T-helper 2 cell (primary cell): Measurements from ENCODE around the gene HAUS1.
A peak's percentile ranks its signal among the peaks of the same experiment; 100 is the strongest.
"Not testable (repeated sequence)": the region's sequence is repeated elsewhere in the genome, so short reads cannot be mapped to it uniquely, and the experiment has no call there.

ENCODE experiments used
- DNase-seq, 5 experiments: peaks; one replicate each; pipeline versions ENCODE4 v3.0.0 to v3.0.0-alpha.2; 2012 to 2022

The HAUS1 gene

DNA sequence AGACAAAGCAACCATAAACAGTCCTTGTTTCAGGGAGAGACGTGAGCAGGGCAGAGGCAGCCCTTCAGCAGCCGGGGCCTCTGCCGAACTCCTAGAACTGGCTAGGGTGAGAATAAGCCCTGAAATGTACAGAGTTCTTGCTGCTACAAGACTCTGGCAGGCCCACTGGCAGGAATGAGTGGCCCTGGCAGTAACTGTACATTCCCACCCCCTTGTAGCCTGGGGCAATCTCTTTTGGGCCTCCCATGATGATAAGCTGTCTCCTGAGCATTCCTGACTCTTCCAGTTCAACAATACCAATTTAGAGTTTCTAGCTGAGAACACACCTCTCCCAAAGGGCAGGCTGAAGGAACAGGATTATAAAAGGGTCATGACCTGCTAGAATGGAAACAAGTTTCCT, 54.3 kb downstream of the HAUS1 start:
- no peak for DNase-seq

DNA sequence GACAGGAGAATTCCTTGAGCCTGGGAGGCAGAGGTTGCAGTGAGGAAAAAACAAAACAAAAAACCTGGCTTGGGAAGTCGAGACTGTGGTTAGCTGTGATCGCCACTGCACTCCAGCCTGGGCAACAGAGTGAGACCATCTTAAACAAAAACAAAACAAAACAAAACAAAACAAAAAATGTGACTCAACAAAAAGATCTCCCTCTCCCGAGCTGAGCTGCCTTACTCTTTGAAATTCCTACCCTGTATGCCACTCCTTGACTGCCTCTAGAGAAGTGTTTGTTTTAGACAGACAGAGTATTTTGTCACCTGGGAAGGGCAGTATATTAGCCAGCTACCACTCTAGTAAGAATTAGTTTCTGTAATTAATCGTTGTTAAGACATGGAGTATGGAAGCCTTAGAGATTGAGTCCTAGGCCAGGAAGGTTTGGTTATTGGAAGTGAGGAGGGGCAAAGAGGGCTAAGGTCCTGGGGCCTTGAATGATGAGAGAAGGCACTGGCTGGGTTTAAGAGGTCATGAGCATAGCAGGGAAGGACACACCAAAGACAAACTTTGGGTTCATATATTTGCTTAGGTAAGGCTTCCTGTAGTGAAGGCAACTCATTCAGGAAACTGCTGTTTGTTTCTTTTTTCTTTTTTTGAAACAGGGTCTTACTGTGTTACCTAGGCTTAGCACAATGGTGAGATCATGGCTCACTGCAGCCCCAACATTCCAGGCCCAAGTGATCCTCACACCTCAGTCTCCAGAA, 56.0 kb downstream of the HAUS1 start:
- no peak for DNase-seq

DNA sequence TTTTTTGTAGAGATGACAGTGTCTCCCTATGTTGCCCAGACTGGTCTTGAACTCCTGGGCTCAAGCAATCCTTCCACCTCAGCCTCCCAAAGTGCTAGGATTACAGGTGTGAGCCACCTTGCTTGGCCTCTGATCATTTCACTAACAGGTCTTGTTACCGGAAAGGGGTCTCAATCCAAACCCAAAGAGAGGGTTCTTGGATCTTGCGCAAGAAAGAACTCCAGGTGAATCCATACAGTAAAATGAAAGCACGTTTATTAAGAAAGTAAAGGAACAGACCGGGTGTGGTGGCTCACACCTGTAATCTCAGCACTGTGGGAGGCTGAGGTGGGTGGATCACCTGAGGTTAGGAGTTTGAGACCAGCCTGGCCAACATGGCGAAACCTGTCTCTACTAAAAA, 56.7 kb downstream of the HAUS1 start:
- not testable (repeated sequence) for DNase-seq

DNA sequence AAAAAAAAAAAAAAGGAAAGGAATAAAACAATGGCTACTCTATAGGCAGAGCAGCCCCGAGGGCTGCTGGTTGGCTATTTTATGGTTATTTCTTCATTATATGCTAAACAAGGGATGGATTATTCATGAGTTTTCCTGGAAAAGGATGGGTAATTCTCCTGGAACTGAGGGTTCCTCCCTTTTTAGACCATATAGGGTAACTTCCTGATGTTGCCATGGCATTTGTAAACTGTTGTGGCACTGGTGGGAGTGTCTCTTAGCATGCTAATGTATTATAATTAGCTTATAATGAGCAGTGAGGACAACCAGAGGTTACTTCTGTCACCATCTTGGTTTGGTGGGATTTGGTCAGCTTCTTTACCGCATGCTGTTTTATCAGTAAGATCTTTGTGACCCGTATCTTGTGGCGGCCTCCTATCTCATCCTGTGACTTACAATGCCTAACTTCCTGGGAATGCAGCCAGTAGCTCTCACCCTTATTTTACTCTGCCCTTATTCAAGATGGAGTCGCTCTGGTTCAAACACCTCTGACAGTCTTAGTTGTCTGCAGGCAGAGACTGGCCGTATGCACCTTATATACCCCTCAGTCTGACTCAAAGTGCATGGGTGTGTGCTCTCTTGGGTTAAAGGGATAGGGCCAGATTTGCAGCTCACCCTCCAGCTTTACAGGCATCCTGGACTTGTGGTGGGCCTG, 57.7 kb downstream of the HAUS1 start:
- DNase-seq, result no peak

DNA sequence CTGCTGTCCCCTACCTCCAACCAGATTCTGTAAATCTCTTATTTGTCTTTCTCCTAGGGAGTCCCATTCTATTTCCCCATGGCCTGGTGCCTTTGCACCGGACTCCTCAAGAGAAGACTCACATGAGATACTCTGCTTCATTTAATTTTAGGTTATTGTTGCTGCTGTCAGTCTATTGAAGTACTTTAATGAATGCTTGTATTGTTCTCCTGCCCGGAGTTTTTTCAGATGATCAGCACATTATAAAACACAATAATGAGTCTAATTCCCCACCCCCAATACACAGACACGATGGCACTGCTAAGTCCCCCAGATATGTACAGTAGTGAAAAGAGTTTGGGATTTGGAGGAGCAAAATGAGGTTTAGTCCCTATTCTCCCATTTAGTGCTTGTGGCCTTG, 58.9 kb downstream of the HAUS1 start:
- no peak for DNase-seq

DNA sequence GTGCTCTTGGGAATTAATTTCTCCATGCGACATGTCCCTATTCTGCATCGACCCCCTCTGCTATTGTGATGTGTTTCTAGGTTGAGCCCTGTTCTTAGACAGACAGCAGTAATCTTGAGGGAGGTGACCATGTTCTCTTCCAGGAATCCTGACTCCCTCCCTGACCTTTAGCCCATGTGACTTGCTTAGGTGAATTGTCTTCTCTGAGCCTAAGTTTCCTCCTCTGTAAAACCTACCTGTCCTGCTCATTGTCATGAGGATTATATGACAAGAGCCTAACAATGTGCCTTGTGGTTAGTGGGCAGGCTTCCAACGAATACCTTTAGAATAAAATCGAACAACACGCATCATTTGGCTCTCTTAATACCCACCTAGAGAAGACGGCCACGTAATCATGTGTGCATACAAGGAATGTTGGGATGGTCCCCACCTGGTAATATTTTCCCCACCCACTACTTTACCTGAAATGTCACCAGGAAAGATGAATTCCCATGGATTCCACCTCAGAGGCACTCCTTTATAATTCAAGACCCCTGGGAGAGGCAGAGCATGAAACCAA, 59.8 kb downstream of the HAUS1 start:
- no peak for DNase-seq

DNA sequence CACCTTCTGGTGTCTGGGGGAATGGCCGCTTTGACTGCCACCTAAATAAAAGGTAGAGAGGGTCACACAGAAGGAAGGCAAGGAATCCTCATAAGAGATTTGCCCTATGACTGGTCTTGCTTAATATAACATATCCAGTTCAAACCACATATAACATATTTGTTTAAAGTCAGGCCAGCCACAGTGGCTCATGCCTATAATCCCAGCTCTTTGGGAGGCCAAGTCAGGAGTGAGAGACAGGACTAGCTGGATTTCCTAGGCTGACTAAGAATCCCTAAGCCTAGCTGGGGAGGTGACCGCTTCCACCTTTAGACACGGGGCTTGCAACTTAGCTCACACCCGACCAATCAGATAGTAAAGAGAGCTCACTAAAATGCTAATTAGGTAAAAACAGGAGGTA, 60.3 kb downstream of the HAUS1 start:
- not testable (repeated sequence) for DNase-seq

DNA sequence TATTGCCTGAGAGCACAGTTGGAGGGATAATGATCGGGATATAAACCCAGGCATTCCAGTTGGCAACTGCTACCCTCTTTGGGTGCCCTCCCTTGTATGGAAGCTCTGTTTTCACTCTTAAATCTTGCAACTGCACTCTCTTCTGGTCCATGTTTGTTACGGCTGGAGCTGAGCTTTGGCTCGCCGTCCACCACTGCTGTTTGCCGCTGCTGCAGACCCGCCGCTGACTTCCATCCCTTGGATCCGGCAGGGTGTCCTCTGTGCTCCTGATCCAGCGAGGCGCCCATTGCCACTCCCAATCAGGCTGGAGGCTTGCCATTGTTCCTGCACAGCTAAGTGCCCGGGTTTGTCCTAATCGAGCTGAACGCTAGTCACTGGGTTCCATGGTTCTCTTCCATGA, 60.7 kb downstream of the HAUS1 start:
- no peak for DNase-seq

DNA sequence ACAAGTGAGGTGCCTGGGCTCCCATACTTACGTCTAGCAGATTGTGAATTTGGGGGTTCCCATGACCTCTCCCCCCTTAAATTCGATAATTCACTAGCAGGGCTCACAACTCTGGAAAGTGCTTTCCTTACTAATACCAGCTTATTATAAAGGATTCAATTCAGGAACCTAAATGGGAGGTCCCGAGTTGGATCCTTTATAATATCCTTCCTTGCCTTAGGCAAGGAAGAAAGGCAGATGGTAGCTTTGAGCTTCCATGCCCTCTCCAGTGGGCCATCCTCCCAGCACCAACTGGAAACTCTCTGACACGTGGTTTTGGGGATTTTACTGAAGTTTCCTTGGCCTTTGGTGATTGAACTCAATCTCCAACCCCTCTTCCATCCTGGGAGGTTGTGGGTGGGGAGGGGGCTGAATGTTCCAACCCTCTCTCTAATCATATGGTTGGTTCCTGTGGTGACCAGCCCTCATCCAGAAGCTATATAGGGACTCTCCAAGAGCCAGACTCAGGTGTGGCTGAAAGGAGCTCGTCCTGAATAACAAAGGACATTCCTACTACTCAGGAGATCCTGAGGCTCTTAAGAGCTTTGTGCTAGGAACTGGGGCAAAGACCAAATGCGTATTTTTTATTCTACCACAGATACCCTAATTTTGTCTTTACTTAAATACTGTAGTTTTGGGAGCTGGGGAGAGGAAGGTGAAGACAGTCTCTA, 62.2 kb downstream of the HAUS1 start:
- no peak for DNase-seq

DNA sequence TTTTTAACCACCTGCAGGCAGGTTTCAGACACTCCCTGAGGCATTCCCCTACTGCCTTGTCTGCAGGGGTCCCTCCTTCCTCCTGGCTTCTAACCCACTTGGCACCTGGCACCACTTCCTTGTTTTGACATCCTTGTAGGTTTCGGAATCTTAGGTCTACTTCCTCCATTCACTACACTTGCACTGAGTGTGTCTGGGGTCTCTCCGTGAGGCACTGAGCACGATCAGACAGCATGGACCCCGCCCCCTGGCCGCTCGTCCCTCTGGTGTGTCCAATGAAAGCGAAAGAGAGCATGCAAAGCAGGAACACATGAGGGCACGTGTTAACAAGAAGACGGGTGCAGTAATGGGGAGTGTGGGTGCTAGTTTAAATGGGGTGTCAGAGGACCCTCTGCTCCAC, 63.8 kb downstream of the HAUS1 start:
- peak in 1 of 5 experiments; percentile 45 for DNase-seq

DNA sequence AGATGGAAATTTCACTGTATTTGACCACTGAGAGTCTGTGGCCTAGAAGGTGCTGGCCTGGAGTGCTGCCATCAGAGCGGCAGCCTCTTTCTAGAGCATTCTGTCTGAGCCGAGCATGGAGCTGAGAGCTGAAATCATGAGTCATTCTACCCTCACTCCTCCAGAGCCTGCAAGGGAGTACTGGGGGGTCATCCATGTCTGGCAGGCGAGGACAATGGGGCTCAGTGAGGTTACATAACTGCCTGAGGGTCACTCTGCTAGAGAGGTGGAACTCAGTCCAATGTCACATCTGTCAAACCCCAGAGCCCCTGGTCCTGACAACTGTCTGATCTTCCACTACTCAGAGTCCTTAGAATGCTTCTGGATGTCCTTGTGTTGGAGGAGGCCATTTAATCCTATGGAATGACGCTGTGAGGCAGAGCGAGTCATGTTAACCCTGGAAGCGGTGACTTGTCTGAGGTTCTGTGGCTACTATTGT, 65.3 kb downstream of the HAUS1 start:
- DNase-seq, result no peak

DNA sequence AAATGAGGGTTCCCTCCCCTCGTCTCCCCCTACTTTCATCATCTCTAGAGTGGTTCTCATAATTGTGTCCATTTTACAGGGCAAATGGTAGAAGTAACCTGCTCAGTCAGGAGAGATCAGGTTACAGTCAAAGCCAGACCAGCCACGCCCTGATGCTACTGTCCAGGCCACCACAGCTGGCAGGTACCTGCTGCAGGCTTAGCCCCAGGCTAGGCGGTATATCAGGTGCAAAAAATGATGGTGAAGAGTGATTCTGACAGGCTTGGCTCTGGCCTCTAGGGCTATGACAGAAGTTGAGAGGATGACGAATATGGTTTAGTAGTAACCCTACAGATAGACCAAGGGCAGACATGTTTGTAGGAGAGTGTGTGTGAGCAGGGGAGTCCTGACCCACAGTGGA, 67.1 kb downstream of the HAUS1 start:
- DNase-seq, result no peak

DNA sequence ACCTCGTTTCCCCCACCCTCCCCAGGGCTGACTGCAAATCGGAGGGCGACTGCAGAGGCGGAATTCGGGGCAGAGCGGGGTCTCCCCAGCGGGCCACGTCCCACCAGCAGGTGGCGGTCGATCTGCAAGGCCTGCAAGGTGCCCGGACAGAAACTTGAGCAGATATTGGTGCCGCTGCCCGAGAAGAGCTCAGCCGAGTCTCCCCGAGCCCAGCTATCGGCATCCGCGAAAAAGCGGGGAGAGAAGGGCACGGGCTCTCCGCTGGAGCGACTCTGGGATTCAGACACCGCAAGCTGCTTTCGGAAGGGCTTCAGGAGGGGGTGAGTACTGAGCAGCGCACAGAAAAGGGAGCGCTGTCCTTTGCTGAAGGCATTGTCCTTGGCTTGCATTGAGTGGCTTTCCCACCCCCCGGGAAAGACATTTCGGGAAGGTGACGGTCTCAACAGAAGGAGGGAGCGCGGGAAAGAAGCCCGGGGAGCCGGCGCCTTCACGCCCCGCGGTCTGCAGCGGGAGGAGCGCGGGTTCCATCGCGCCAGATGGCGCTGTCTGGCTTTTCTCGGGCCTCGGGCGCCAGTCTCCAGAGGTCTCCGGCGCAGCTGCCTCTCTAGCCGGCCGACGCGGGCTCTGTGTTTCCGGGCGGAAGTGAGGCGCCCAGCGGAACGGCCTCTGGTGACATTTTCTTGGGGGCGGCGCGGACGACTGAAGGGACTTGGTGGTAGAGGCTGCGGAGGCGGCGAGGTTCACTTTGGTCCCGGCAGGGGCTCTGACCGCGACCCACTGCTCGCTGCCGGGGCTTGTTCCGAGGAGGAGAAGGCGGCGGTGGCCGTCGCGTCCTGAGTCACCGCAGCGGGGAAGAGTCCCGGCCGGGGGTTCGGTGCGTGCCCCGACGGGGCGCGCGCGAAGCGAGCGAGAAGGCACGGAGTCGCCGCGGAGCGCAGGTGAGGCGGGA, 69.5 kb downstream of the HAUS1 start:
- peak; percentile 84 to 96 (median 89) for DNase-seq

DNA sequence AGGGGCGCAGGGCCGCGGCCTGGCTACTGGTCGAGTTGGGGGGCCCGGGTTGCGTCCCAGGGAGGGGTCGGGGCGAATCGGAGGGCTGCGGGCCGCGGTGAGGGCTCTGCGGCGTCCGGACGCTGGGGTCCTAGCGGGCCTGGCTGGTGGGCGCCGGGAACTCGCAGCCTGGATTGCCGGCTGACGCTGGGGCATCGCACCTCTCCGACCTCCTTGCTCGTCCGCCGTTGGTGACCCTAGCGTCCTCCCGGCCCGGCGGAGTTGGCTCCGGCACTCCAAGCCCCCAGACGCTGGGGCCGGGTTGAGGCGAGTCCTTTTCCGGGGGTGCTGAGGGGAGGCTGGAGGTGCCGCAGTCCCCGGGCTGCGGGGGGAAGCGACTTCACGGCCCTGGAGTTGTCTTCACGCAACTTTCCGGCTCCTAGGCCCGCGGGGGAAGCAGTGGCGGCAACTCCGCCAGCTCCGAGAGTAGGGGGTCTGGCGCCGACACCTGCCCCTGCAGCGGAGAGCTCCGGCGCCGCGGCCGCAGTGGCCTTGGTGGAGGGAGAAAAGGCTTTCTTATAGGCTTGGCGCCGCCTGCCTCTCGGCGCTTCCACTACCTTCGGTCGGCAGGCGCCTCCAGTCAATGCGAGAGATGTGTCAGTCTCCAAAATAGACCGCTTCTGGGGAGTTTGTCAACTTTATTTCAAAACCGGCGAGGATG, 70.3 kb downstream of the HAUS1 start:
- DNase-seq, result peak in 4 of 5 experiments; percentile 12 to 70 (median 24)

DNA sequence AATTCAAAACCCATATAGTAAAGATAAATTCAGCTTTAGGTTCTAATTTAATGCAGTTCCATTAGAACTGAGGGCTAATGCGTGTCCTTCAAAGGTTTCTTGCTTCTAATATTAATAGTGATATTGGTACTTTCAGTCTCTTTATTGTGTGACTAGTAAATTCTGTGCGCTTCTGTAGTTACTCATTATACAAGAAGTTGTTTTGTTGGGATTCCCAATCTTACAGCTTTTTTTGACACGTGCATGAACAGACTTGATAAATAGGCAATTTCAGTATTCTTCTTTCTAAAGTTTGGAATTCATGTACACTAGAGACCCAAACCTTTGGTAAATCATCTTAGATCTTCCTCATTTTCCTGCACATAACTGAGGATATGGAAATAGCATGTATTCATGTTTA, 71.8 kb downstream of the HAUS1 start:
- DNase-seq, result no peak
